OCI-M2 (cell line): ENCODE results near the gene HEBP2.

Source experiments
- DNase-seq: peaks from one replicate; lab custom pipeline; 2025; ENCODE audit not compliant: unreplicated experiment; lab: John Stamatoyannopoulos, UW

Gene HEBP2

GRCh38 chr6:138397128-138398122 lies 6.6 kb upstream of the HEBP2 start:
- DNase-seq, result no peak

- no peak for DNase-seq
Measured at GRCh38 chr6:138400326-138400725, 3.7 kb upstream of the HEBP2 start.

GRCh38 chr6:138401960-138402837 lies 1.8 kb upstream of the HEBP2 start:
- no peak for DNase-seq

GRCh38 chr6:138402838-138403187 lies 1.2 kb upstream of the HEBP2 start:
- DNase-seq, result no peak

- DNase-seq, result no peak
Measured at GRCh38 chr6:138403324-138403800, 661 bp upstream of the HEBP2 start.

GRCh38 chr6:138404666-138405337 lies 779 bp downstream of the HEBP2 start:
- no peak for DNase-seq

- no peak for DNase-seq
Measured at GRCh38 chr6:138405816-138406413, 1.9 kb downstream of the HEBP2 start.

GRCh38 chr6:138406443-138406842 lies 2.4 kb downstream of the HEBP2 start:
- DNase-seq, result no peak

- DNase-seq, result no peak
Measured at GRCh38 chr6:138410048-138410735, 6.2 kb downstream of the HEBP2 start.

GRCh38 chr6:138410972-138411880 lies 7.2 kb downstream of the HEBP2 start:
- DNase-seq, result no peak

GRCh38 chr6:138415125-138415524 lies 11.1 kb downstream of the HEBP2 start:
- DNase-seq, result no peak

- no peak for DNase-seq
Measured at GRCh38 chr6:138416206-138416605, 12.2 kb downstream of the HEBP2 start.

- no peak for DNase-seq
Measured at GRCh38 chr6:138417493-138418117, 13.6 kb downstream of the HEBP2 start.

- DNase-seq, result no peak
Measured at GRCh38 chr6:138418118-138418742, 14.2 kb downstream of the HEBP2 start.

- no peak for DNase-seq
Measured at GRCh38 chr6:138419766-138420165, 15.7 kb downstream of the HEBP2 start.

- DNase-seq, result no peak
Measured at GRCh38 chr6:138420356-138420755, 16.3 kb downstream of the HEBP2 start.

GRCh38 chr6:138421089-138421488 lies 17.1 kb downstream of the HEBP2 start:
- no peak for DNase-seq

GRCh38 chr6:138421608-138422007 lies 17.6 kb downstream of the HEBP2 start:
- DNase-seq, result no peak
